ENCODE results near the gene CCND3.

DNA sequence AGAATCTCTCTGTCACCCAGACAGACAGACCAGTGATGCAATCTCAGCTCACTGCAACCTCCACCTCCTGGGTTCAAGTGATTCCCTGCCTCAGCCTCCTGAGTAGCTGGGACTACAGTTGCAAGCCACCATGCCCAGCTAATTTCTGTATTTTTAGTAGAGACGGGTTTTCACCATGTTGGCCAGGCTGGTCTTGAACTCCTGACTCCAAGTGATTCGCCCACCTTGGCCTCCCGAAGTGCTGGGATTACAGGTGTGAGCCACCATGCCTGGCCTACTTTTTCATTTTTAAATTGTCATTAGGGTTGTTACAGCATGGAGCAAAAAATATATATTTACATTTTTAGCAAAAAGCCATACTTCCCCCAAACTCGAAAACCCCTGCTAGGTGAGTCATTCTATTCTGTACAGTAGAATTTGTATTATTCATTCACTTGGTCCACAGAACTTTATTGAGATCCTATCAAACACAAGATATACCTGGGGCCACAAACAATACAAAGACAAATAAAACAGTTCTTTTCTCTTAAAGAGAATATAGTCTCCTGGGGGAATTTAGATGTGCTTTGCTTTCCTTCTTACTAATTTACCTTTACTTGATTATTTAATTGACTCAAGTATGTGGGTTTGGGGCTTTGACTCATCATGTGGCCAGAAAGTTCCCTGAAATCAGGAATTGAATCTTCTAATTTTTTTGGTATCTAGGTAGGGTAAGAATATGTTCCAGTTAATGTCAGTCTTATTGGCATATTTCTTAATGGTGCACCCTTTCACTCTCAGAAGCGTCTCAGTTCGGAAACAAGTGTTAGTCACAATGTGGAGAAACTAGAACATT, 16.6 kb upstream of the CCND3 start:
- TF ChIP-seq KMT2A (CRISPR knock-in tag; IDR thresholded peaks at IDR 0.05), result no peak
- TF ChIP-seq, protein P1, sequence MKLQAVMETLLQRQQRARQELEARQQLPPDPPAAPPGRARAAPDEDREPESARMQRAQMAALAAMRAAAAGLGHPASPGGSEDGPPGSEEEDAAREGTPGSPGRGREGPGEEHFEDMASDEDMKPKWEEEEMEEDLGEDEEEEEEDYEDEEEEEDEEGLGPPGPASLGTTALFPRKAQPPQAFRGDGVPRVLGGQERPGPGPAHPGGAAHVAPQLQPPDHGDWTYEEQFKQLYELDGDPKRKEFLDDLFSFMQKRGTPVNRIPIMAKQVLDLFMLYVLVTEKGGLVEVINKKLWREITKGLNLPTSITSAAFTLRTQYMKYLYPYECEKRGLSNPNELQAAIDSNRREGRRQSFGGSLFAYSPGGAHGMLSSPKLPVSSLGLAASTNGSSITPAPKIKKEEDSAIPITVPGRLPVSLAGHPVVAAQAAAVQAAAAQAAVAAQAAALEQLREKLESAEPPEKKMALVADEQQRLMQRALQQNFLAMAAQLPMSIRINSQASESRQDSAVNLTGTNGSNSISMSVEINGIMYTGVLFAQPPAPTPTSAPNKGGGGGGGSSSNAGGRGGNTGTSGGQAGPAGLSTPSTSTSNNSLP (IDR thresholded peaks at IDR 0.05; ENCODE audit: low read depth, low read length), result no peak
- TF ChIP-seq NFRKB (IDR thresholded peaks at IDR 0.05), result no peak
- TF ChIP-seq EZH2 (conservative IDR thresholded peaks at IDR 0.05; ENCODE audit: low read depth, low read length), result no peak
- TF ChIP-seq, protein P2, sequence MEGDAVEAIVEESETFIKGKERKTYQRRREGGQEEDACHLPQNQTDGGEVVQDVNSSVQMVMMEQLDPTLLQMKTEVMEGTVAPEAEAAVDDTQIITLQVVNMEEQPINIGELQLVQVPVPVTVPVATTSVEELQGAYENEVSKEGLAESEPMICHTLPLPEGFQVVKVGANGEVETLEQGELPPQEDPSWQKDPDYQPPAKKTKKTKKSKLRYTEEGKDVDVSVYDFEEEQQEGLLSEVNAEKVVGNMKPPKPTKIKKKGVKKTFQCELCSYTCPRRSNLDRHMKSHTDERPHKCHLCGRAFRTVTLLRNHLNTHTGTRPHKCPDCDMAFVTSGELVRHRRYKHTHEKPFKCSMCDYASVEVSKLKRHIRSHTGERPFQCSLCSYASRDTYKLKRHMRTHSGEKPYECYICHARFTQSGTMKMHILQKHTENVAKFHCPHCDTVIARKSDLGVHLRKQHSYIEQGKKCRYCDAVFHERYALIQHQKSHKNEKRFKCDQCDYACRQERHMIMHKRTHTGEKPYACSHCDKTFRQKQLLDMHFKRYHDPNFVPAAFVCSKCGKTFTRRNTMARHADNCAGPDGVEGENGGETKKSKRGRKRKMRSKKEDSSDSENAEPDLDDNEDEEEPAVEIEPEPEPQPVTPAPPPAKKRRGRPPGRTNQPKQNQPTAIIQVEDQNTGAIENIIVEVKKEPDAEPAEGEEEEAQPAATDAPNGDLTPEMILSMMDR (CRISPR knock-in tag; IDR thresholded peaks at IDR 0.05), result no peak
- TF ChIP-seq U2AF1 (optimal IDR thresholded peaks at IDR 0.05; ENCODE audit: low read depth, low read length), result no peak
- TF ChIP-seq AGO2 (optimal IDR thresholded peaks at IDR 0.05; ENCODE audit: low read depth, low read length), result no peak
- TF ChIP-seq, protein P3, sequence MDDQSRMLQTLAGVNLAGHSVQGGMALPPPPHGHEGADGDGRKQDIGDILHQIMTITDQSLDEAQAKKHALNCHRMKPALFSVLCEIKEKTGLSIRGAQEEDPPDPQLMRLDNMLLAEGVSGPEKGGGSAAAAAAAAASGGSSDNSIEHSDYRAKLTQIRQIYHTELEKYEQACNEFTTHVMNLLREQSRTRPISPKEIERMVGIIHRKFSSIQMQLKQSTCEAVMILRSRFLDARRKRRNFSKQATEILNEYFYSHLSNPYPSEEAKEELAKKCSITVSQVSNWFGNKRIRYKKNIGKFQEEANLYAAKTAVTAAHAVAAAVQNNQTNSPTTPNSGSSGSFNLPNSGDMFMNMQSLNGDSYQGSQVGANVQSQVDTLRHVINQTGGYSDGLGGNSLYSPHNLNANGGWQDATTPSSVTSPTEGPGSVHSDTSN (CRISPR knock-in tag; IDR thresholded peaks at IDR 0.05; ENCODE audit: borderline replicate concordance), result no peak
- TF ChIP-seq TBL1XR1 (IDR thresholded peaks at IDR 0.05; ENCODE audit: borderline replicate concordance, low read length, partially characterized antibody), result no peak
- no peak for TF ChIP-seq MBD4 (IDR thresholded peaks at IDR 0.05; ENCODE audit: borderline replicate concordance, low read length)
